B cell (primary cell): ENCODE results near the gene ZNF346.

Experiments used
- CTCF ChIP-seq: fragments of 200-600 bp; IDR thresholded peaks from one replicate; pipeline ENCODE4 v1.8.0; 2022; ENCODE audit warnings: antibody characterized with exemption, mild to moderate bottlenecking
- EZH2 ChIP-seq: IDR thresholded peaks from 2 replicates; pipeline ENCODE4 v1.6.1; 2012; ENCODE audit warnings: borderline replicate concordance, low read depth, mild to moderate bottlenecking, moderate library complexity, low read length; ENCODE audit not compliant: insufficient read depth, poor library complexity, severe bottlenecking

- TF ChIP-seq CTCF (no peak), EZH2 (no peak)
Observed at GRCh38 chr5:177091232-177091631, 68.7 kb downstream of the ZNF346 start.
